ENCODE measurements around the gene DNM3. TPM values are rescaled to one million over a fixed set of nuclear protein-coding genes. Genes with fewer than 3 reads are reported as not detected.

DNM3 gene
- total RNA-seq, 1 donor = 0.72 TPM

DNA sequence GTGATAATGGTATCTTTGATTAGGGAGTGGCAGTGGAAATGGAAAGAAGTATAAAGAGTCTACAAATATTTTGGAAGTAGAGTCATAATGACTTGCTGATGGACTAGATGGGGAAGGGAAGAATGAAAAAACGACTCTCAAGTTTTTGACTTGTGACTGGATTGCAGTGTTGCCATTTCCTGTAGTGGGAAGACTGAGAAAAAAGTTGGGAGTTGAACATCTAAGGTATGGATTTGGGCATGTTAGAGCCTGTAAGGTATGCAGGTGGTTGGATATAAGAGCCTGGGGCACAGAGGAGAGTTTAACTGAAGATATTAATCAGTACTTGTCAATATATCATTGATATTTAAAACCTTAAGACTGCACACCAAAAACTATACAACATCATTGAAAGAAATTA is 19.4 kb downstream of the DNM3 start:
- Histone ChIP-seq H4K20me1 (ENCODE audit: insufficient read depth, low read length) (no peaks in the 10 kb centered on the region), H3K27ac (ENCODE audit: low read depth, low read length) (no peak overlapping the region), H3K4me2 (ENCODE audit: insufficient read depth, low read length) (no peak overlapping the region), H3K27me3 (ENCODE audit: insufficient read depth, low read length) (no peaks in the 10 kb centered on the region), H2AFZ (ENCODE audit: low read length) (no peak overlapping the region), H3K79me2 (ENCODE audit: insufficient read depth, low read length) (no peaks in the 10 kb centered on the region), H3K9me3 (ENCODE audit: low read depth, low read length) (no peaks in the 10 kb centered on the region), H3K4me3 (ENCODE audit: insufficient read depth, low read length) (no peak overlapping the region), H3K36me3 (ENCODE audit: insufficient read depth, low read length) (no peaks in the 10 kb centered on the region), H3K4me1 (ENCODE audit: insufficient read depth, low read length) (no peaks in the 10 kb centered on the region)
- TF ChIP-seq CTCF (IDR thresholded peaks at IDR 0.05; ENCODE audit: extremely low read depth, low read depth, low read length) = no peak
- DNase-seq (ENCODE audit: insufficient read length, low spot score, missing footprints) = no peak

DNA sequence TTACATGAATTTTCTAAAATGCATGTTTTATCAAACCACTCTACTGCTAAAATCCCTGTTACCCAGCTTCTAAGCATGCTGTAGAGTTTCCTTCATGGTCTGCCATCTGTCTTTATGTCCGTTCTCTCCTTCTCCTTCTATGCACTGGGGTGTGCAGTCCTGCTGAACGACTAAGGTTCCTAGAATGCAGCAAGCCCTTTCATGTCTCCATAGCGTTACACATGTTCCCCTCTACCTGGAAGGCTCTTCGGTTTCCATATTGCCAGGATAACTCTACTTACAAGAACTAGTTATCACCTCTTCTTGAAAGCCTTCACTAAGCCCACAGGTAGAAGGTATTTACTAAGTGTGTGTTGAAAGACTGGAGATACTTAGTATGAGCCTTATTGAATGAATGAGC is 22.2 kb downstream of the DNM3 start:
- no peaks in the 10 kb centered on the region for H3K79me2 ChIP-seq (ENCODE audit: insufficient read depth, low read length)
- no peaks in the 10 kb centered on the region for H3K9me3 ChIP-seq (ENCODE audit: low read depth, low read length)
- H2AFZ ChIP-seq (ENCODE audit: low read length) = no peak overlapping the region
- H4K20me1 ChIP-seq (ENCODE audit: insufficient read depth, low read length) = no peaks in the 10 kb centered on the region
- no peak overlapping the region for H3K27ac ChIP-seq (ENCODE audit: low read depth, low read length)
- H3K4me2 ChIP-seq (ENCODE audit: insufficient read depth, low read length) = no peak overlapping the region
- no peak for DNase-seq (ENCODE audit: insufficient read length, low spot score, missing footprints)
- H3K4me1 ChIP-seq (ENCODE audit: insufficient read depth, low read length) = no peaks in the 10 kb centered on the region
- H3K4me3 ChIP-seq (ENCODE audit: insufficient read depth, low read length) = no peak overlapping the region
- H3K36me3 ChIP-seq (ENCODE audit: insufficient read depth, low read length) = no peaks in the 10 kb centered on the region
- no peaks in the 10 kb centered on the region for H3K27me3 ChIP-seq (ENCODE audit: insufficient read depth, low read length)
- TF ChIP-seq CTCF (IDR thresholded peaks at IDR 0.05; ENCODE audit: extremely low read depth, low read depth, low read length) = no peak

DNA sequence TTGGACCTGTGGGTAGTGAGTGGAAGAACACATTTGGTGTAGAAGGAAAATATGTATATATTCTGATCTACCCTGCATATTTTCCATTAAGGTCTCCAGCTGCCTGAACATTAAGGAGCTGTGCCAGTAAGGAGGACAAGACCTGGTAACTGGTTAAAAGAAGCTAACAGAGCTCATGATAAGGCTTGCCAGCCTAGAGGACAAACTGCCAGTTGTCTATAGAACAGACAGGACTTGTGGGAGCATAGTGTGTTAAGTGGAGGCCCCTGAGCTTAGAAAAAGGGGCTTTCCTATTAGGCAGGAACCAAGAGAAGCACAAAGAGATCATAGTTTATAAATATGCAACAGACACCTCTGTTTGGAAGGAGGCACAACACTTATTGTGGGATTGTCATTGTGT is 23.0 kb downstream of the DNM3 start:
- Histone ChIP-seq H2AFZ (ENCODE audit: low read length) (no peak overlapping the region), H4K20me1 (ENCODE audit: insufficient read depth, low read length) (no peaks in the 10 kb centered on the region), H3K36me3 (ENCODE audit: insufficient read depth, low read length) (no peaks in the 10 kb centered on the region), H3K27ac (ENCODE audit: low read depth, low read length) (no peak overlapping the region), H3K79me2 (ENCODE audit: insufficient read depth, low read length) (no peaks in the 10 kb centered on the region), H3K27me3 (ENCODE audit: insufficient read depth, low read length) (no peaks in the 10 kb centered on the region), H3K4me2 (ENCODE audit: insufficient read depth, low read length) (no peak overlapping the region), H3K9me3 (ENCODE audit: low read depth, low read length) (no peaks in the 10 kb centered on the region), H3K4me1 (ENCODE audit: insufficient read depth, low read length) (no peaks in the 10 kb centered on the region), H3K4me3 (ENCODE audit: insufficient read depth, low read length) (no peak overlapping the region)
- no peak for DNase-seq (ENCODE audit: insufficient read length, low spot score, missing footprints)
- TF ChIP-seq CTCF (IDR thresholded peaks at IDR 0.05; ENCODE audit: extremely low read depth, low read depth, low read length) = no peak

- Histone ChIP-seq H3K27me3 (ENCODE audit: insufficient read depth, low read length) (no peaks in the 10 kb centered on the region), H2AFZ (ENCODE audit: low read length) (no peak overlapping the region), H3K4me2 (ENCODE audit: insufficient read depth, low read length) (no peak overlapping the region), H3K4me1 (ENCODE audit: insufficient read depth, low read length) (no peaks in the 10 kb centered on the region), H3K9me3 (ENCODE audit: low read depth, low read length) (no peaks in the 10 kb centered on the region), H3K27ac (ENCODE audit: low read depth, low read length) (no peak overlapping the region), H3K36me3 (ENCODE audit: insufficient read depth, low read length) (no peaks in the 10 kb centered on the region), H3K79me2 (ENCODE audit: insufficient read depth, low read length) (no peaks in the 10 kb centered on the region), H3K4me3 (ENCODE audit: insufficient read depth, low read length) (no peak overlapping the region), H4K20me1 (ENCODE audit: insufficient read depth, low read length) (no peaks in the 10 kb centered on the region)
- no peak for TF ChIP-seq CTCF (IDR thresholded peaks at IDR 0.05; ENCODE audit: extremely low read depth, low read depth, low read length)
- no peak for DNase-seq (ENCODE audit: insufficient read length, low spot score, missing footprints)
These were observed 23.8 kb downstream of the DNM3 start for GRCh38 chr1:171865106-171865505.

Measured in osteoblast (primary cell).